22Rv1 (cell line): ENCODE results near the gene NAV2.

ENCODE experiments used
- CTCF ChIP-seq: fragments of 450-650 bp; IDR thresholded peaks from 2 replicates; pipeline ENCODE4 v1.5.1; 2017; ENCODE audit warnings: mild to moderate bottlenecking
- ZFX ChIP-seq: fragments of 450-650 bp; IDR thresholded peaks from 2 replicates; pipeline ENCODE4 v1.6.1; 2017; ENCODE audit warnings: antibody characterized with exemption, borderline replicate concordance

GRCh38 chr11:20056109-20056949, 343.7 kb downstream of the NAV2 start:
- TF ChIP-seq ZFX (no peak), CTCF (no peak)
